Gastroesophageal sphincter (tissue), 3 donors: ENCODE results near the gene BOK.
"Not testable (repeated sequence)": the region's sequence is repeated elsewhere in the genome, so short reads cannot be mapped to it uniquely, and the experiment has no call there.

Experiments
- CTCF ChIP-seq, 4 experiments: fragments of 200-600 bp in 2 of 4; fragments of 450-650 bp in 2 of 4; sonication (generic) in 1 of 4; IDR thresholded peaks; one replicate each; pipeline ENCODE4 v1.5.1; 2017 to 2019; ENCODE audit warnings: antibody characterized with exemption in 4 of 4, mild to moderate bottlenecking in 2 of 4, moderate library complexity in 2 of 4
- EP300 ChIP-seq: sonication (generic); formaldehyde crosslinking; IDR thresholded peaks from one replicate; pipeline ENCODE4 v1.6.1; 2017; ENCODE audit warnings: antibody characterized with exemption, mild to moderate bottlenecking
- POLR2A ChIP-seq, 2 donors: fragments of 450-650 bp; IDR thresholded peaks; one replicate each; pipeline ENCODE4 v1.6.1; 2017; ENCODE audit warnings: antibody characterized with exemption in 2 of 2, mild to moderate bottlenecking in 2 of 2, moderate library complexity in 1 of 2
- POLR2AphosphoS5 ChIP-seq: sonication (generic); formaldehyde crosslinking; IDR thresholded peaks from one replicate; pipeline ENCODE4 v1.6.1; 2017; ENCODE audit warnings: antibody characterized with exemption

- not testable (repeated sequence) for TF ChIP-seq EP300; CTCF (IDR thresholded peaks at IDR 0.05); POLR2A (IDR thresholded peaks at IDR 0.05); POLR2AphosphoS5
Measured at GRCh38 chr2:241590496-241591455, 32.2 kb downstream of the BOK start.
